Measurements from ENCODE around the gene PNRC1. TPM values are rescaled to one million over a fixed set of nuclear protein-coding genes. Genes with fewer than 3 reads are reported as not detected.
"Not testable (repeated sequence)": the region's sequence is repeated elsewhere in the genome, so short reads cannot be mapped to it uniquely, and the experiment has no call there.

Gene PNRC1
- total RNA-seq, 1 experiment from 2014 or later = 45.1 TPM

GRCh38 chr6:89034586-89035251 is 45.8 kb upstream of the PNRC1 start:
- intact Hi-C loops (cut with micrococcal nuclease; ENCODE audit: unreplicated experiment) = loop anchor here (1.0 to 2.0 kb wide), 3 partner anchors 13 to 52 kb away; partner anchors contain the start of gene PNRC1
- POLR2A ChIA-PET = interaction anchor here (2.0 kb wide), 1 partner anchor 46 kb away, joined by 15 read pairs; the partner anchor contains the start of gene PNRC1
- Histone ChIP-seq H3K4me1 (peaks cover 25% of the 10 kb centered on the region), H3K4me3 (ENCODE audit: low read depth, low read length) (no peak overlapping the region), H3K9me3 (peaks cover 17% of the 10 kb centered on the region), H3K36me3 (ENCODE audit: control insufficient read depth, insufficient read depth, low read length) (no peaks in the 10 kb centered on the region), H3K27me3 (replicated peaks; ENCODE audit: control insufficient read depth, insufficient read depth, low read length) (no peaks in the 10 kb centered on the region)
- Mint-ChIP-seq H3K27me3 (ENCODE audit: insufficient read depth, unreplicated experiment) (no peaks in the 10 kb centered on the region), H3K4me3 (ENCODE audit: unreplicated experiment) (peak overlapping the region; percentile 65), H3K9me3 (ENCODE audit: unreplicated experiment) (peaks cover 21% of the 10 kb centered on the region), H3K36me3 (ENCODE audit: insufficient read depth, unreplicated experiment) (peaks cover 13% of the 10 kb centered on the region), H3K4me1 (ENCODE audit: low read depth, unreplicated experiment) (peaks cover 18% of the 10 kb centered on the region), H3K27ac (ENCODE audit: unreplicated experiment) (peak overlapping the region; percentile 87)
- BruUV-seq (replicated peaks) = no TSS peak
- CTCF ChIA-PET = no interaction called here
- DNase-seq = no peak
- TF ChIP-seq CTCF (IDR thresholded peaks at IDR 0.05; ENCODE audit: insufficient read depth in 1 of 2, low read depth in 1 of 2, low read length in 1 of 2, severe bottlenecking in 1 of 2, unreplicated experiment in 1 of 2) = no peak

- intact Hi-C loops (cut with micrococcal nuclease; ENCODE audit: unreplicated experiment) = loop anchor here (1.0 to 2.0 kb wide), 3 partner anchors 12 to 53 kb away; partner anchors contain the start of gene PNRC1
- peaks cover 25% of the 10 kb centered on the region for H3K4me1 ChIP-seq
- Mint-ChIP-seq H3K27me3 (ENCODE audit: insufficient read depth, unreplicated experiment) (no peaks in the 10 kb centered on the region), H3K4me3 (ENCODE audit: unreplicated experiment) (peak overlapping the region; percentile 65), H3K9me3 (ENCODE audit: unreplicated experiment) (peaks cover 28% of the 10 kb centered on the region), H3K27ac (ENCODE audit: unreplicated experiment) (peak overlapping the region; percentile 87), H3K36me3 (ENCODE audit: insufficient read depth, unreplicated experiment) (peaks cover 13% of the 10 kb centered on the region), H3K4me1 (ENCODE audit: low read depth, unreplicated experiment) (peaks cover 18% of the 10 kb centered on the region)
- CTCF ChIA-PET = interaction anchor here (0.8 kb wide), 1 partner anchor 45 kb away, joined by 7 read pairs; the partner anchor contains the start of gene PNRC1
- H3K4me3 ChIP-seq (ENCODE audit: low read depth, low read length) = 0 out of 2 replicates have a peak overlapping the region, but pooled peaks have one; percentile 6
- peak; percentile 81 to 87 for DNase-seq
- no peaks in the 10 kb centered on the region for H3K27me3 ChIP-seq (replicated peaks; ENCODE audit: control insufficient read depth, insufficient read depth, low read length)
- TF ChIP-seq CTCF (IDR thresholded peaks at IDR 0.05; ENCODE audit: insufficient read depth in 1 of 2, low read depth in 1 of 2, low read length in 1 of 2, severe bottlenecking in 1 of 2, unreplicated experiment in 1 of 2) = no peak
- peaks cover 17% of the 10 kb centered on the region for H3K9me3 ChIP-seq
- TSS peak; percentile 96 for BruUV-seq (replicated peaks)
- POLR2A ChIA-PET = interaction anchor here (2.0 kb wide), 1 partner anchor 45 kb away, joined by 15 read pairs; the partner anchor contains the start of gene PNRC1
- no peaks in the 10 kb centered on the region for H3K36me3 ChIP-seq (ENCODE audit: control insufficient read depth, insufficient read depth, low read length)
Observed at GRCh38 chr6:89035252-89036101, 45.1 kb upstream of the PNRC1 start.

- Histone ChIP-seq H3K4me1 (peaks cover 25% of the 10 kb centered on the region), H3K27me3 (replicated peaks; ENCODE audit: control insufficient read depth, insufficient read depth, low read length) (no peaks in the 10 kb centered on the region), H3K36me3 (ENCODE audit: control insufficient read depth, insufficient read depth, low read length) (no peaks in the 10 kb centered on the region), H3K4me3 (ENCODE audit: low read depth, low read length) (no peak overlapping the region), H3K9me3 (peaks cover 17% of the 10 kb centered on the region)
- ChIA-PET CTCF (no interaction called here), POLR2A (no interaction called here)
- peaks cover 24% of the 10 kb centered on the region for H3K4me1 Mint-ChIP-seq (ENCODE audit: low read depth, unreplicated experiment)
- intact Hi-C loops (cut with micrococcal nuclease; ENCODE audit: unreplicated experiment) = no loop called here
- no peak for TF ChIP-seq CTCF (IDR thresholded peaks at IDR 0.05; ENCODE audit: insufficient read depth in 1 of 2, low read depth in 1 of 2, low read length in 1 of 2, severe bottlenecking in 1 of 2, unreplicated experiment in 1 of 2)
- H3K36me3 Mint-ChIP-seq (ENCODE audit: insufficient read depth, unreplicated experiment) = peaks cover 13% of the 10 kb centered on the region
- peak overlapping the region; percentile 52 for H3K27ac Mint-ChIP-seq (ENCODE audit: unreplicated experiment)
- H3K4me3 Mint-ChIP-seq (ENCODE audit: unreplicated experiment) = no peak overlapping the region
- no peaks in the 10 kb centered on the region for H3K27me3 Mint-ChIP-seq (ENCODE audit: insufficient read depth, unreplicated experiment)
- H3K9me3 Mint-ChIP-seq (ENCODE audit: unreplicated experiment) = peaks cover 36% of the 10 kb centered on the region
- no TSS peak for BruUV-seq (replicated peaks)
- DNase-seq = no peak
Observed at GRCh38 chr6:89037141-89037900, 43.2 kb upstream of the PNRC1 start.

- H3K36me3 ChIP-seq (ENCODE audit: control insufficient read depth, insufficient read depth, low read length); POLR2A ChIA-PET; H3K27me3 Mint-ChIP-seq (ENCODE audit: insufficient read depth, unreplicated experiment); H3K27me3 ChIP-seq (replicated peaks; ENCODE audit: control insufficient read depth, insufficient read depth, low read length); intact Hi-C loops (cut with micrococcal nuclease; ENCODE audit: unreplicated experiment); CTCF ChIA-PET; DNase-seq; H3K4me3 ChIP-seq (ENCODE audit: low read depth, low read length); BruUV-seq (replicated peaks); H3K4me3 Mint-ChIP-seq (ENCODE audit: unreplicated experiment): not testable (repeated sequence)
- H3K9me3 ChIP-seq = peaks cover 17% of the 10 kb centered on the region
- Mint-ChIP-seq H3K36me3 (ENCODE audit: insufficient read depth, unreplicated experiment) (peaks cover 13% of the 10 kb centered on the region), H3K27ac (ENCODE audit: unreplicated experiment) (peak overlapping the region; percentile 52), H3K9me3 (ENCODE audit: unreplicated experiment) (peaks cover 36% of the 10 kb centered on the region), H3K4me1 (ENCODE audit: low read depth, unreplicated experiment) (peaks cover 24% of the 10 kb centered on the region)
- peaks cover 25% of the 10 kb centered on the region for H3K4me1 ChIP-seq
Observed at GRCh38 chr6:89037901-89038293, 42.7 kb upstream of the PNRC1 start.
